ENCODE results near the gene KRT80.

Gene KRT80

DNA sequence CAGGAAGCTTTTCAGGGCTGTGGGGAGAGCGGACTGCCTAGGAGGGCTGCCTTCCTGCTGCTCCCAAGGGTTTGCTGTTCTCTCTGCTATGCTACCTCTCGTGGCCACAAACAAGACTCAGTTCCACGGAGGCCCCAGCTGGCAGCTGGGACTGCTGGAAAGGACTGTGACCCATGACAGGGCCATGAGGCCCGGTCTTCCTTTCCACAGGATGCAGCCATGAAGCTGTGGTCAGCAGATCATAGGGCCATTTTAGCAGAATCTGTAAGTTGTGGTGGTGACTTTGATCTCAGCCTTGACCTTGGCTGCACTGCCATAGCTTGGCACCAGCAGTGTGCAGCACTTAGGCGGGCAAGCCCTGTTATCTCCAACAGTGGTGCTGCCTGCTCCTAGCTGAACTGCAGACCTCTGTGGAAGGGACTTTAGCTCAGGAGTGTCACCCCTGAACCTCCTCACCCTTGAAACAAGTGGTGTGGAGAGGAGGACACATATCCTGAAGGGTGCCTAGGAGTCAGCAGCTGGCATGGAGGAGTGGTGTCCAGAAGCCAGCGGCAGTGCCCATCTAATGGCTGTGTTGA, 12.3 kb downstream of the KRT80 start:
- DNase-seq (ENCODE audit: low spot score) = no peak

DNA sequence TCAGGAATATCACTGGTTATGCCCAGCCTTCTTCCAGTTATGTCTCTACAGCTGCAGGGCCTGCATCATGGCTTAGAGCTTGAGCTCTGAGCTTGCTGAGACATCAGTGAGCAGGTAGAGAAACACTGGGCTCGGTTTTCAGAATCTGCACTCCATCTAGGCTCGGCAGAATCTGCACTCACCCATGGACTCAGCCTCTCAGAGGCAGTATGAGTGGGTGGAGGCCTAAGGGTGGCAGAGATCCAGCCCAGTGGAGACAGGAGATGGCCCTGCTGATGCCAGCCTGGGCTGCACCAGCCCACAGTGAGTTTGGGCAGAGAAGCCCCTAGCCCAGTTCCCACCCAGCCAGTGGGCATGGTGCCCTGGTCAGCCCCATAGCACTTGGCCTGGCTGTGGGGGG, 12.8 kb downstream of the KRT80 start:
- no peak for DNase-seq (ENCODE audit: low spot score)

GRCh38 chr12:52178443-52178842, 13.4 kb downstream of the KRT80 start:
- no peak for DNase-seq (ENCODE audit: low spot score)

DNA sequence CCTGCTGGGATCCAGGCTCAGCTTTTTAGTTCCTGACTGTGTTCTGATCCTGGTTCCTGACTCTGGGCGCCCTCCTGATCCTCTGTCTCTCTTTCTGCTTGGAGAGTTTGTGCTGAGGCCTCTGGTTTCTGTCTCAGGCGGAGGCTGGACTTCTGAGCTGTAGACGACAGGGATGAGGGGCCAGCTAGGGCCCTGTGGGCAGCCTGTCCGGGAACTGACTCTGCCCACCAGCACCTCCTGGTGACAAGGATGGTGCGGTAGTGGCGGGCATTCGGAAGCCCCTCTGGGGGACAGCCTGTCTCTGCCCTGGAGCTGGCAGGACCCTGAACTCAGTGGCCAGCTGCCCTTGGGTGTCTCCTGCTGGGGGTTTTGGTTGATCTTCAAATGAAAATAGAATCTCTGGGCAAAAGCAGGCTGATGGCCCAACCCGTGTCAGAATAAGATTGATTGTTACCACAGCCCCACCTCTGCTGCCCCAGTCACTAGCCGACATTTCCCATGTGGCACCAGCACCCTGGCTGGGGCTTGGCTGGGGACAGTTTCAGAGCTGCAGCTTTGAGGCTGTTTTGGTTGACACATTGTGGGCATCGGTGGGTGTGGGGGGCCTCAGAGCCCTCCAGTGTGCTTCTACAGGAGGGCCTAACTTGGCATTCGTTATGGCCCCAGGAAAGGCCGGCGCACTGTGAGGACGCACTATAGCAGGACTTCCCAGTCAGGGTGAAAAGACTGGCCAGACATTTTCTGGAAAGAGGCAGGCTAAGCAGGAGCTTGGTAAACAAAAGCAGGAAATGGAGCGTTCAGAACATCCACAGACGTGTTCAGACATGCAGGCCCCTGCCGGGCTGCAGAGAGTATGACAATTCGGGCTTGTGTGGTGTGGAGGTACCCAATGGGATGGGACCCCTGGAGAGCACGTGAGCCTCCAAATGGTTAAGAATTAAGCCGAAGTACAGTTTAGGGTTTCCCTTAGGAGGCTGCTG, 16.2 kb downstream of the KRT80 start:
- DNase-seq (ENCODE audit: low spot score) = no peak

GRCh38 chr12:52173526-52173925, 18.3 kb downstream of the KRT80 start:
- no peak for DNase-seq (ENCODE audit: low spot score)

DNA sequence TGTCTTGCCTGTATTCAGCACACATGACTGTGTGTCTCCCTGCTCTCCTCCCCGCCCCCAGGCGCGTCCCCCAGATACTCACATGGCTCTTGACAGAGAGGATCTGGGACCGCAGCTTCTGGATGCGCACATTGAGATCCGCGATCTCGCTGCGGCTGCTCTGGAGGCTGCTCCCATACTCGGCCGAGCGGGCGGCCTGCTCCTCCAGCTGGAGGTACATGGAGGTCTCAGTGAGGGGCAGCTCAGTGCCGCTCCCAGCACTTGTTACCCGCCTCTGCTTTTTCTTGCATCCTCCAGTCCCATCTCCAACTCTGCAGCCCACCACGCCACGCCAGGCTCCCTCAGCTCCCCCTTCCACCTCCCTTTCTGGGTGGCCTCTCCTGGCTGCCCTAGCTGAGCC, 18.9 kb downstream of the KRT80 start:
- DNase-seq (ENCODE audit: low spot score) = no peak

GRCh38 chr12:52171950-52172512, 19.8 kb downstream of the KRT80 start:
- no peak for DNase-seq (ENCODE audit: low spot score)

GRCh38 chr12:52170827-52171226, 21.0 kb downstream of the KRT80 start:
- no peak for DNase-seq (ENCODE audit: low spot score)

- DNase-seq (ENCODE audit: low spot score) = no peak
These were observed 21.9 kb downstream of the KRT80 start for GRCh38 chr12:52169886-52170285.

- DNase-seq (ENCODE audit: low spot score) = no peak
These were observed 23.6 kb downstream of the KRT80 start for GRCh38 chr12:52168019-52168717.

DNA sequence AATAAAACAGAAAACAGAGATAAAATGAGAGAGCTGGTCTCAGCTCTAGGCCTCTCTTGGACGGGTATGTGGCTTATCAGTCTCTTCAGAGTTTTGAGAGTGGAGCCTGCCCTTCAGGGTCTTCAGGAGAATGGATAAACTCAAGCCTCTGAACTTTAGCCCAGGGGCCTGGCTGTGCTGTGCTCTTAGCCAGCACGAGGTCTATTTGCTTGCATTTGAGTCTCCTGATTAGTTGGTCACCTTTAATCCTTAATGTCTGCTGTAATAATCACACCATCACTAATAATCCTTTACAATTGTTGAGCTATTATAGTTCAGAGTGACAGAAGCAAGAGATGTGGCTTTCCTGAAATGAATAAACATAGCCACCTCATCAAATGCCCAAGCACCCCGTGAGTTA, 24.3 kb downstream of the KRT80 start:
- no peak for DNase-seq (ENCODE audit: low spot score)

DNA sequence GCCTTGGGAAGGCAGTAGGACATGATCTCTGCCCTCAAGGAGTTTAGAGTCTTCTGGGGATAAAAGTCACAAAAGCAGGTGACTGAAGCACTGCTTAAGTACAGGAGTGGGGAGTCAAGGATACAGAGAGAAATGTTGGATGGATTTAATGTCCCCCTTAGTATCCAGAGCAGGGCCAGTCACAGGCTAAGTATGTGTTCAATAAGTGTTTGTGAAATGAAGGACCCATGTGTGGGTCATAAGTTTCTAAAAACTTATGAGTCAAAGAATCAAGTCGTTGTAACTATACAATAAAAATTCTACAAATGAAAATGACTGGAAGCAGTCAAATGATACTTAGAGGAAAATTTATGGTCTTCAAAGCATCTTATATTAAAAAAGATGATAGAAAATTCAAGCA, 25.1 kb downstream of the KRT80 start:
- no peak for DNase-seq (ENCODE audit: low spot score)

- DNase-seq (ENCODE audit: low spot score) = no peak
These were observed 26.5 kb downstream of the KRT80 start for GRCh38 chr12:52165096-52165855.

- DNase-seq (ENCODE audit: low spot score) = no peak
These were observed 27.2 kb downstream of the KRT80 start for GRCh38 chr12:52164624-52165023.

DNA sequence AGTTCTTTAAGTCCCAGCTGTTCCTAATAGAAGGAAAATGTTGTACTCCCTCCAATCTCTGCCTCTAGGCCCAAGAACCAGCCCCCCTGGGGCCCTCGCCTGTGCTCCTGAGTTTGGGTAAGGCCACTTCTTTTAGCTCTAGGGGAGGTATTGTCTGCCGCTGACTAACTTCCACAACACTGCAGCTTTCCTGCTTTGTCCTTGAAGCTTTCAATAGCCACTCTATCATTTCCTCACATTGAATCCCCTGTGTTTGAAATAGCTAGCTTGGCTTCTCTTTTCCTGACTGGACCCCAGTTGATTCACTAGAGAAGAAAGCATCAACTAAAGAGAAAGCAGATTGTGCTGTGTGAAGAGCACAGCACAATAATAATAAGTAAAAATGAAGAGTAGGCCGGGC, 28.8 kb downstream of the KRT80 start:
- DNase-seq (ENCODE audit: low spot score) = no peak

- DNase-seq (ENCODE audit: low spot score) = no peak
These were observed 31.6 kb downstream of the KRT80 start for GRCh38 chr12:52160200-52160599.

- DNase-seq (ENCODE audit: low spot score) = no peak
These were observed 34.2 kb downstream of the KRT80 start for GRCh38 chr12:52157566-52158150.

DNA sequence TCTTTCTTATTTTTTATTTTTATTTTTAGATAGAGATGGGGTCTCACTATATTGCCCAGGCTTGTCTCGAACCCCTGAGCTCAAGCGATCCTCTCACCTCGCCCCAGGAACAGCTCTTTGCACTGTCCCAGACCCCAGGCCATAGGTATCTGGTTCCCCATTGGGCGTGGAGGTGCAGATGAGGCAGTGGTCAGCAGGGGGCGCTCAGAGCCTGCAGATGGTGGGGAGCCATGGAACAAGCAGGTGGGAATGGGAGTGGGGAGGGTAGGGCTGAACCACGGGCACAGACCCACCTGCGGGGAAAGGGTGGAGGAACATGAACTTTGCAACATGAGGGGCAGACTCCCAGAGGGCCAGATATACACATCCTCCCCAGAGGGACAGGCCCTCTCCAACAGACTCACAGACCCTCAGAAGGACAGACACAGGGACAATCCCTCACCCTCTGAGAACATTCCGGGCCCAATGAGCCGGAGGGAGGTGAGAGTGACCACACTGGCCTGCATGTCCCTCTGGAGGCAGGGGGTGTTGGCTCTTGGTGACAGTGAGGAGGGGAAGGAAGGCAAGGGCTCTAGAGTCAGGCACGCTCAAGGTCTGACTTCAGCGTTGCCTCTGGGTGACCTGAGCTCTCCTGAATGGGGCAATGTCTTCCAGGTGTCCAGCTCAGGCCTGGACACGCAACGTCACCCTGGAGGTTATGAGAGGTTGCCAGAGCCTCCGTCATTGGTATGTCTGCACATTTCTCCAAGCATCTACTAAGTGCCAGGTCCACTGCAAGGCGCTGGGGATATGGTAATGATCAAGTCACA, 34.9 kb downstream of the KRT80 start:
- peak; percentile 67 for DNase-seq (ENCODE audit: low spot score)

DNA sequence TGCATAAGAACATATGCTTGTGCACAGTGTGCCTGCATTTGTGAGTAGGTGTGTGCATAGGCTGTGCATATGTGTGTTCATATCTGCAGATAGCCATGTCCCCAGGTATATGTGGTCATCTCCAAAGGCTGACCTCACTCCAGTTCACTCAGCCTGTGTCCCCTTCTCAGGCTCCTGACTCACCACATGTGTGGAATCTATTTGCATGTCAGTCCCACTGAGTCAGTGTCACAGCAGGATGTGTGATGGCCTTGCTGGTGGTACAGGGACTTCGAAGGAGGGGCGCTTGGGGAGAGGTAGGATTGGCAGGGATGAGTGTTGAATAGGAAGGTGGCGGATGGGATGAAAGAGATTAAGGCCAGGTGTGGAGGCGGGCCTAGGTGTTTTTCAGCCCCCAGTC, 35.5 kb downstream of the KRT80 start:
- no peak for DNase-seq (ENCODE audit: low spot score)

DNA sequence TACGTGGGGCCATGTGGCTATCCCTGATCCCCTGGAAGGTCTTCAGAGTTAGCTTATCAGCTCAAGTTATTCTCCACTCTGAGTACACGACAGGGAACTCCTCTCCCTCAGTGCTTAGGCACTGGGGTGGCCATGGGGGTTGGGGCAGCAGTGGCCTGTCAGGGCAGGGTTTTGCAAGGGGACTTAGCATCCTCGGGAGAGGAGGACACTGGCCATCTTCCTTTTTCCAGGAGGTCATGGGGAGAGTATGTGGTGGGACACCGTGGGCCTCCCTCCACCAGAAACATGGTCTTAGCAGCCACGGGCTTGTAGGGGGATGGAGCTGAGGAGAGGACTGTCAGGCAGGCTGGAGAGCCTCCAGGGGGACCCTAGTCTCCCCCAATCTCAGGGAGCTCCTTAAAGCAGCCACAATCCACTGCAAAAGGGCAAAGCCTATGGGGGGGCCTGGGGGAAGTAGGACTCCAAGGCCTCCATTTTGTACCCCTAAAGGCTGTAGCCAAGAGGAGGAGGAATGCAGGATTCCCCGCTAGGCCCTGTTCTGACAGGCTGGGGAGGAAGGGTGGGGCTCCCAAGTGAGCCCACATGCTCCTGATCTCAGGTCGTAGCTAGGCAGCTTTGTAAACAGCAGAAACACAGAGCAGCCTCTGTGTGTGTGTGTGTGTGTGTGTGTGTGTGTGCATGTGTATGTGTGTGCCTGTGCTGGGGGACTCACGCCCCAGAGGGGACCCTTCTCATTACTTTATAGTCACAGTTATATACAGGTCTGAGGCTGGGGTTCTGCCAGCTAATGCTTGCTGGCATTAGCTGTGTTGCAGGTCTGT, 36.6 kb downstream of the KRT80 start:
- DNase-seq (ENCODE audit: low spot score) = no peak

All from germinal center (tissue), 1 donor.